Common myeloid progenitor, CD34-positive (primary cell): ENCODE measurements around the gene ST6GALNAC1.
"Not testable (repeated sequence)": the region's sequence is repeated elsewhere in the genome, so short reads cannot be mapped to it uniquely, and the experiment has no call there.

Source experiments
- CTCF ChIA-PET: fragments of 350-600 bp; sonication (Branson Sonifier 250); formaldehyde crosslinking; loops from one replicate; lab custom pipeline; 2021; ENCODE audit warnings: antibody characterized with exemption; lab: Charles Lee
- POLR2A ChIA-PET: fragments of 350-600 bp; sonication (Branson Sonifier 250); formaldehyde crosslinking; loops from one replicate; lab custom pipeline; 2021; ENCODE audit warnings: antibody characterized with exemption; lab: Charles Lee
- DNase-seq, 3 donors: peaks; one replicate each; pipeline versions ENCODE4 v3.0.0 to v3.0.0-alpha.2; 2013
- H3K27ac ChIP-seq, 2 experiments: 1 replicate in 1 of 2; 2 replicates in 1 of 2; pipeline ENCODE4 v1.7.0; 2013; ENCODE audit warnings: inconsistent platforms in 2 of 2, low read length in 2 of 2, mild to moderate bottlenecking in 2 of 2, low read depth in 1 of 2, moderate library complexity in 1 of 2; ENCODE audit not compliant: severe bottlenecking in 2 of 2, insufficient read depth in 1 of 2, poor library complexity in 1 of 2
- H3K27me3 ChIP-seq, 5 experiments: replicated peaks in 2 of 5; 1 replicate in 3 of 5; 2 replicates in 2 of 5; pipeline versions ENCODE4 v1.6.1 to v1.7.0; 2013; ENCODE audit warnings: low read length in 4 of 5, mild to moderate bottlenecking in 2 of 5, moderate library complexity in 2 of 5, inconsistent platforms in 1 of 5; ENCODE audit not compliant: insufficient read depth in 5 of 5, control insufficient read depth in 4 of 5
- H3K36me3 ChIP-seq, 4 experiments: 1 replicate in 2 of 4; 2 replicates in 2 of 4; pipeline versions ENCODE4 v1.6.1 to v1.7.0; 2013; ENCODE audit warnings: low read length in 3 of 4, control low read depth in 1 of 4, mild to moderate bottlenecking in 1 of 4; ENCODE audit not compliant: control insufficient read depth in 4 of 4, insufficient read depth in 4 of 4
- H3K4me1 ChIP-seq, 4 experiments: 1 replicate in 3 of 4; 2 replicates in 1 of 4; pipeline versions ENCODE4 v1.6.1 to v1.7.1; 2013; ENCODE audit warnings: low read length in 3 of 4, mild to moderate bottlenecking in 3 of 4, control low read depth in 1 of 4, inconsistent platforms in 1 of 4, moderate library complexity in 1 of 4; ENCODE audit not compliant: control insufficient read depth in 4 of 4, insufficient read depth in 4 of 4; ENCODE audit errors: control extremely low read depth in 1 of 4
- H3K4me3 ChIP-seq, 7 experiments: 1 replicate in 4 of 7; 2 replicates in 3 of 7; pipeline versions ENCODE4 v1.5.1 to v1.7.0; 2013; ENCODE audit warnings: mild to moderate bottlenecking in 7 of 7, low read length in 6 of 7, moderate library complexity in 6 of 7, inconsistent platforms in 2 of 7, low read depth in 2 of 7, control low read depth in 1 of 7; ENCODE audit not compliant: insufficient read depth in 4 of 7, control insufficient read depth in 1 of 7; ENCODE audit errors: extremely low read depth in 1 of 7
- H3K9me3 ChIP-seq, 5 experiments: 1 replicate in 4 of 5; 2 replicates in 1 of 5; pipeline versions ENCODE4 v1.6.1 to v1.7.1; 2013; ENCODE audit warnings: low read length in 4 of 5, mild to moderate bottlenecking in 2 of 5, inconsistent platforms in 1 of 5, low read depth in 1 of 5, moderate library complexity in 1 of 5; ENCODE audit not compliant: control insufficient read depth in 4 of 5, insufficient read depth in 2 of 5; ENCODE audit errors: control extremely low read depth in 1 of 5
- WGBS: methylation state at CpG from one replicate; pipeline ENCODE4 v1.1.5; 2013; ENCODE audit not compliant: insufficient coverage; 5-methylcytosine and 5-hydroxymethylcytosine counted together

The ST6GALNAC1 gene

DNA sequence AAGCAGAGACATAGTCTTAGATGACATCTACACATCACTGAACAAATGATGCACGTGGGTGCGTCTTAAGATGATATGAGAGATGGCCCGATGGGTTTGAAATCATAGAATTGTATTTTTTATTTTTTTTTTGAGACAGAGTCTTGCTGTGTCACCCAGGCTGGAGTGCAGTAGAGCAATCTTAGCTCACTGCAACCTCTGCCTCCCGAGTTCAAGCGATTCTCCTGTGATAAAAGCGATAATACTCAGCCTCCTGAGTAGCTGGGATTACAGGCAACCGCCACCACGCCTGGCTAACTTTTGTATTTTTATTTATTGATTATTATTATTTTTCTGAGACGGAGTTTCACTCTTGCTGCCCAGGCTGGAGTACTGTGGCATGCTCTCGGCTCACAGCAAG lies 5.3 kb downstream of the ST6GALNAC1 start:
- H3K9me3 ChIP-seq, result no peaks in the 10 kb centered on the region
- WGBS, result 84% methylated on average over 4 of the region's 10 CpGs
- H3K27ac ChIP-seq, result no peak overlapping the region
- POLR2A ChIA-PET, result interaction anchor here (0.6 kb wide), 1 partner anchor 9 kb away, joined by 3 read pairs; no protein-coding TSS in a partner anchor
- no peaks in the 10 kb centered on the region for H3K4me1 ChIP-seq
- DNase-seq, result no peak
- no peak overlapping the region for H3K4me3 ChIP-seq
- H3K27me3 ChIP-seq, result no peaks in the 10 kb centered on the region
- H3K36me3 ChIP-seq, result no peaks in the 10 kb centered on the region
- CTCF ChIA-PET, result interaction anchor here (1.1 to 1.5 kb wide), 2 partner anchors 43 to 76 kb away, joined by 3 to 4 read pairs; no protein-coding TSS in a partner anchor

DNA sequence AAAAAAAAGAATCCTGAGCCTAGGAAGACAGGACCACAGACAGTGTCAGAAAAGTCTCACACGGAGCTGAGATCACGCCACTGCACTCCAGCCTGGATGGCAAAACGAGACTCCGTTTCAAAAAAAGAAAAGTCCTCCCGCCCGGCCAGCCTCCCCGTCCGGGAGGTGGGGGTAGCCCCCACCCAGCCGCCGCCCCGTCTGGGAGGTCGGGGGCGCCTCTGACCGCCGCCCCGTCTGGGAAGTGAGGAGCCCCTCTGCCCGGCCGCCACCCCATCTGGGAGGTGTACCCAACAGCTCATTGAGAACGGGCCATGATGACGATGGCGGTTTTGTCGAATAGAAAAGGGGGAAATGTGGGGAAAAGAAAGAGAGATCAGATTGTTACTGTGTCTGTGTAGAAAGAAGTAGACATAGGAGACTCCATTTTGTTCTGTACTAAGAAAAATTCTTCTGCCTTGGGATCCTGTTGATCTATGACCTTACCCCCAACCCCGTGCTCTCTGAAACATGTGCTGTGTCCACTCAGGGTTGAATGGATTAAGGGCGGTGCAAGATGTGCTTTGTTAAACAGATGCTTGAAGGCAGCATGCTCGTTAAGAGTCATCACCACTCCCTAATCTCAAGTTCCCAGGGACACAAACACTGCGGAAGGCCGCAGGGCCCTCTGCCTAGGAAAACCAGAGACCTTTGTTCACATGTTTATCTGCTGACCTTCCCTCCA lies 6.9 kb downstream of the ST6GALNAC1 start:
- H3K4me1 ChIP-seq, H3K36me3 ChIP-seq, DNase-seq, H3K4me3 ChIP-seq, H3K9me3 ChIP-seq, POLR2A ChIA-PET, H3K27ac ChIP-seq, H3K27me3 ChIP-seq: not testable (repeated sequence)
- WGBS, result 97% methylated on average over 16 of the region's 27 CpGs
- CTCF ChIA-PET, result interaction anchor here (1.1 to 1.5 kb wide), 2 partner anchors 44 to 77 kb away, joined by 3 to 4 read pairs; no protein-coding TSS in a partner anchor

DNA sequence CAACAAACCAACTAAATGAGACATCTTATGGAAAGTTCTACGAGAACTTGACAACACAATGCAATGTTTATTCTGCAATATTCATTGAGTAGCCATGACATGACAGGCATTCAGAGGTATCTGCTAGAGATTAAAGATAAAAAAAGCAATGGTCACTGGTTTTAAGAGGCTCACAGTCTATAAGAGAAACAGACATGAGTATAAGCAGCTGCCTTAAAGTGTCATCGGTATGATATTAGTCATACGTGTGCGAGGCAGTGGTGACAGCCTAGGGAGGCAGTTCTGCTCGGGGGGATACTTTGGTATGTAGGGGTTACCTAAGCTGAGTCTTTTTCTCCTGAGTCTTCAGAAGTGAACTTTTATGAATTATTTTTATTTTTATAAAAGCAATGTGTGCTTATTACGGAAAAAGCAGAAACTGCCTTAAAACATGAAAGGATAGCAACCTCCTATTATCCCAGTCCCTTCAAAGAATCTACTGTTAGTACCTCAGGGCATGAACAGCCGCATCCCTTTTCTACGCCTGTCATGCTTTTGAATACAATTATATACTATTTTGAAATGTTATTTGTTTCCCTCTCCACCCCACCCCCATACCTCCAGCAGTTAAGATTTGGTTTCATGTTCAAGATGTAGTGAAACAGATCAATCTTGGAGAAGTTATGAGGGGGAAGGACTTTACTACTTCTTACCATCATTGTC lies 7.7 kb downstream of the ST6GALNAC1 start:
- ChIA-PET POLR2A (no interaction called here), CTCF (no interaction called here)
- no peaks in the 10 kb centered on the region for H3K36me3 ChIP-seq

DNA sequence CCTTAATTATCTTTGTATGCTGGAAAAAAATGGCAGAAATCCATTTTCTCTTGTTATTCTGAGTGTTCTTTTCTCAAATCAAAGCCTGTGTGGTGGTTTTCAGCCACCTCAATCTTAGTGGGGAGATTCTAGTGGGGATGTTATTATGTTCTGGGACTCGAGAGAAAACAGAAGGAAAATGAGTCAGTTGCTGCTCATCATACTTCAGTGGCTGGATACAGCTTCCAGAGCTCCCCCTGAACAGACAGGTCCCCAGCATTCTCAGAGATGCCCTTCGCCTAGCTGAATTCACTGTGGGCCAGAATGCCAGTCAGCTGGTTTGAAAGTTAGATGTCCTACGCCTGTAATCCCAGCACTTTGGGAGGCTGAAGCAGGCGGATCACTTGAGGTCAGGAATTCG lies 8.5 kb downstream of the ST6GALNAC1 start:
- Histone ChIP-seq H3K27ac (no peak overlapping the region), H3K36me3 (no peaks in the 10 kb centered on the region)
- POLR2A ChIA-PET, result interaction anchor here (1.2 kb wide), 1 partner anchor 37 kb away, joined by 4 read pairs; no protein-coding TSS in a partner anchor

More for the DNA sequence above, 7.7 kb downstream of the ST6GALNAC1 start:
- no peak overlapping the region for H3K27ac ChIP-seq
- no peak overlapping the region for H3K4me3 ChIP-seq
- H3K4me1 ChIP-seq, result no peaks in the 10 kb centered on the region
- H3K9me3 ChIP-seq, result no peaks in the 10 kb centered on the region
- no peaks in the 10 kb centered on the region for H3K27me3 ChIP-seq
- WGBS, result 100% methylated on average over 3 of the region's 8 CpGs
- no peak for DNase-seq

DNA sequence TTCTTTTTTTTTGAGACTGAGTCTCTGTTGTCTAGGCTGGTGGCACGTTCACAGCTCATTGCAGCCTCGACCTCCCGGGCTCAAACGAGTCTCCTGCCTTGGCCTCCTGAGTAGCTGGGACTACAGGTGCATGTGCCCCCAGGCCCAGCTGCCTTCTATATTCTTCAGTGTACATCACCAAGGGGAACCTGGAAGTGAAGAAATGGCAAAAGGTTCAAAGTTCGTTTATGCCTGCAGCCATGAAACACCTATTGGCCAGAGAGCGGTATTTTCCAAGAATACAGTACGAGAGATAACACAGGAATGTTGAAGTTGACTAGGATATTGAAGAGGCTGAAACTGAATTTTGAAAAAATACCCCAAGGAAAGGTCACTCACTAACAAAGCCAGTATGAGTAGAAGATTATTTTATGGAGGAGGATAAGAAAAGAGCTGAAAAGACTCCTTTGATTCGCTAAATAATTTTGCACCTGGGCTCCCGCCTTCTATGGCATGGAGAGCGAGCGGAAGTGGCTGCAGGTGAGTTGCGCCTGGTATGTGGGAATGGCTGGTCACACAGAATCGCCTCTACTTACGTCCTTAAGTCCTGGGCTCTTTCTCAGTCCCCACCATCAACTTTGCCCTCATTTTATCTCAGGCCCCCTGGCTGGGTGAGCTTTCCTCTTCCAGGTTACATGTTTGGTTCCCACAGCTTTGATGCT lies 9.8 kb downstream of the ST6GALNAC1 start:
- CTCF ChIA-PET, result interaction anchor here (0.8 to 2.5 kb wide), 2 partner anchors 10 to 76 kb away, joined by 3 to 12 read pairs; no protein-coding TSS in a partner anchor
- Histone ChIP-seq H3K4me1 (no peaks in the 10 kb centered on the region), H3K36me3 (no peaks in the 10 kb centered on the region), H3K4me3 (no peak overlapping the region), H3K27me3 (no peaks in the 10 kb centered on the region), H3K27ac (no peak overlapping the region), H3K9me3 (no peaks in the 10 kb centered on the region)
- POLR2A ChIA-PET, result interaction anchor here (0.7 to 1.2 kb wide), 2 partner anchors 10 to 38 kb away, joined by 3 to 4 read pairs; no protein-coding TSS in a partner anchor
- 99% methylated on average over 9 of the region's 14 CpGs for WGBS
- DNase-seq, result no peak

More for the DNA sequence above, 8.5 kb downstream of the ST6GALNAC1 start:
- WGBS, result 97% methylated on average over 4 of the region's 5 CpGs
- Histone ChIP-seq H3K4me3 (no peak overlapping the region), H3K4me1 (no peaks in the 10 kb centered on the region), H3K9me3 (no peaks in the 10 kb centered on the region), H3K27me3 (no peaks in the 10 kb centered on the region)
- no peak for DNase-seq
- CTCF ChIA-PET, result interaction anchor here (0.9 to 2.5 kb wide), 2 partner anchors 11 to 47 kb away, joined by 3 to 12 read pairs; no protein-coding TSS in a partner anchor

DNA sequence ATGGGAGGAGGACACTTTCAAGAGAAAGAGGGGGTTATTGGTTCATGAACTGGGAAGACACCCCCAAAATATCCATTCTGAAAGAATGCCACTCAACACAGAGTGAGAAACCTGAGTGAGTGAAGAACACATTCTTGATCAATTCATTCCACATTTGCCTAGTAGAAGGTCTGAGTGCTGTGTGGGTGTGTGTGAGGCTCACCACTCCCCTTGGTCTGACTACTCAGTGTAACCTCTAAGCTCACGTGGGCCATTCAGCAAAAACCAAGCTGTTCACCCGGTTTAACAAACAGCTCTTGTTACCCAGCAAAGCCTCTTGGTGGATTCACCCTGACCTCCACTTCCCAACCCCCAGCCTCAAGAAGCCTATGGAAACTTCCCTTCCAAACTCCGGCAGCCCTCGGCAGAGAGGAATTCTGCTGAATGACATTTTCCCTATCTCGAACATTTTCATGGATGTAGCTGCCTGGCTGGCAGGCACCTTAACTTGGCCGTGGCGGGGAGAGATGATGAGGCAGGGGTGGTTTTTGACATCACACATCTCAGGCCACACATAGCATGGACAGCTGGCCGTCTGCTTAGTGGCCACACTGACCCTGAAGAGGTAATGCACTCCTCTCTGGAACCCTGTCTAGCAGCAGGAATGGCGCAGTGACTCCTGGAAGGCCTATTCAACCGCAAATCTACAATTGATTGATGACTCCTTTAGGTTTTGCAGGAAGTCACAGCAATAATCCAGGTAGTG lies 11.6 kb downstream of the ST6GALNAC1 start:
- no peaks in the 10 kb centered on the region for H3K36me3 ChIP-seq
- no peaks in the 10 kb centered on the region for H3K9me3 ChIP-seq
- H3K4me3 ChIP-seq, result no peak overlapping the region
- 100% methylated on average over 6 of the region's 10 CpGs for WGBS
- no peak for DNase-seq
- CTCF ChIA-PET, result interaction anchor here (0.9 to 1.2 kb wide), 2 partner anchors 10 to 62 kb away, joined by 3 read pairs; no protein-coding TSS in a partner anchor
- no peak overlapping the region for H3K27ac ChIP-seq
- POLR2A ChIA-PET, result no interaction called here
- no peaks in the 10 kb centered on the region for H3K27me3 ChIP-seq
- H3K4me1 ChIP-seq, result no peaks in the 10 kb centered on the region
